HUES48 (cell line): Measurements from ENCODE around the gene MAP3K9.

Experiments used
- H3K27ac ChIP-seq: one replicate; pipeline ENCODE4 v1.7.0; 2013; ENCODE audit warnings: low read depth, low read length, inconsistent platforms
- H3K27me3 ChIP-seq: 2 replicates; pipeline ENCODE4 v1.6.1; 2013; ENCODE audit warnings: mild to moderate bottlenecking, low read length; ENCODE audit not compliant: control insufficient read depth, insufficient read depth
- H3K36me3 ChIP-seq: 2 replicates; pipeline ENCODE4 v1.6.1; 2013; ENCODE audit warnings: low read length; ENCODE audit not compliant: control insufficient read depth, insufficient read depth
- H3K4me1 ChIP-seq: 2 replicates; pipeline ENCODE4 v1.6.1; 2013; ENCODE audit warnings: mild to moderate bottlenecking, low read length; ENCODE audit not compliant: control insufficient read depth, insufficient read depth
- H3K4me3 ChIP-seq: 2 replicates; pipeline ENCODE4 v1.5.1; 2013; ENCODE audit warnings: mild to moderate bottlenecking, low read depth, low read length
- H3K9ac ChIP-seq: 2 replicates; pipeline ENCODE4 v1.6.1; 2013; ENCODE audit warnings: mild to moderate bottlenecking, low read depth, low read length, moderate library complexity
- H3K9me3 ChIP-seq: 2 replicates; pipeline ENCODE4 v1.6.1; 2013; ENCODE audit warnings: low read length; ENCODE audit not compliant: control insufficient read depth, insufficient read depth

MAP3K9 gene

DNA sequence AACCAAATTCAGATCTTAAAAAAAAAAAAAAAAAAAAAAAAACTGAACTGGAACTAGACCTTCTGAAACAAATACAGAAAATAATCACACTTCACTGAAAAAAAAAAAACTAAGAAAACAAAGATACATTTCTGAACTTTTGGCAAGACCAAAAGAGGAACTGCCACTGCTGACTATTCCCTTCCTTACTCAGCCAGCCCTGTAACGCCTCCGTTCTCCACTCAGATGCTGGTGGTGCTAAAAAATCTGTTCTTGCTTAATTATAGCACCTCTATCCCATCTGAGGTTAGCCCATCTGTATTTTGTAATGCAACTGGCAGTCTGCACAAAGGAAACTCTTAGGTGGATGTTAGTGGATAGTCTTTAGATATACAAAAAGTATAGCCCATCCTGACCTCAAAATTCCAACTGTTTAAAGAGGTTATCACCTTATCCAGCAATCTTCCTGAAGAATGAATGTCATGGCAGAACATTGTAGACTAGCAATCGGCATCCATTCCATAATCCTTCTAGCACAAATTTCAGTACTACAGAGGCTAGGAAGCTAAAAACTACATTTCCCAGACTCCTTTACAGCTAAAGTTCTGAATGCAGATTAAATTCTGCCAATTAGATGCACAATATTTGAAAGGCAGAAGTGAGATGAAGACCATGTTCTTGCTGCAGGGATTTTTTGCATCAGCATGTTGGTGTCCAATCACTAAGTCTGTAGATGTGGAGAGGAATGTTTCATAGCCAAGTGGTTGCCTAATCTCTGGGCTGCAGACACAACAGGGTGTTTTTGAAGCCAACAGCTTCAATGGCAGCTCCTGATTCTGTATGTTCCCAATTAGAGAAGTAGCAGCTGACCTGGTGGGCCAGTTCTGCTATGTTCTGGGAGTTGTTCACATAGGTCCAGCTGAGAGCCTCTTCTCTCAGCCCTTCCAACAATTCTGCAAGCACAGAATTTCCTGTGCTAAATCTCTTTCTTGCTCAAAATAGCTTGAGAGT, 5.7 kb downstream of the MAP3K9 start:
- peaks cover 18% of the 10 kb centered on the region; the same call in 1 of the 2 replicates for H3K36me3 ChIP-seq
- H3K9me3 ChIP-seq = no peaks in the 10 kb centered on the region
- H3K27ac ChIP-seq = no peak overlapping the region
- H3K9ac ChIP-seq = no peak overlapping the region
- H3K4me3 ChIP-seq = no peak overlapping the region
- no peaks in the 10 kb centered on the region for H3K27me3 ChIP-seq
- H3K4me1 ChIP-seq = peaks cover 5% of the 10 kb centered on the region; the same call in 1 of the 2 replicates

DNA sequence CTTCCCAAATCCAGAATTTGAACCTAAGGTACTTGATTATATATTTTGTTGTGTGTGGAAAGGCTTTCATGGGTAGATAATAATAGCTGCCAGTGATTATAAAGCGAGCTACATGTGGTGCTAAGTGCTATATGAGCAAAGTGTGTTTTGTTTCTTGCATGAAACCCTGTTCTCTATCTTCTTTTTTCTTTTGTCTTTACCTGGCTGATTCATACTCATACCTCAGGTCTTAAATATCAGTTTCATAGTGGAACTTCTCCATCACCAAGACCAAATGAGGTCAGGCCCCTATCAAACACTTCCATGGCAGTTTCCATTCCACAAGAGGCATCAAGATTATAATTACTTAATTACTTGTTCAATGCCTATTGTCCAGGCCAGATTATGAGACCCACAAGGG, 6.9 kb downstream of the MAP3K9 start:
- peaks cover 22% of the 10 kb centered on the region; the same call in 1 of the 2 replicates for H3K36me3 ChIP-seq
- H3K9ac ChIP-seq = no peak overlapping the region
- H3K27ac ChIP-seq = peak overlapping the region; percentile 13
- H3K27me3 ChIP-seq = no peaks in the 10 kb centered on the region
- no peaks in the 10 kb centered on the region for H3K9me3 ChIP-seq
- H3K4me3 ChIP-seq = no peak overlapping the region
- H3K4me1 ChIP-seq = no peaks in the 10 kb centered on the region

DNA sequence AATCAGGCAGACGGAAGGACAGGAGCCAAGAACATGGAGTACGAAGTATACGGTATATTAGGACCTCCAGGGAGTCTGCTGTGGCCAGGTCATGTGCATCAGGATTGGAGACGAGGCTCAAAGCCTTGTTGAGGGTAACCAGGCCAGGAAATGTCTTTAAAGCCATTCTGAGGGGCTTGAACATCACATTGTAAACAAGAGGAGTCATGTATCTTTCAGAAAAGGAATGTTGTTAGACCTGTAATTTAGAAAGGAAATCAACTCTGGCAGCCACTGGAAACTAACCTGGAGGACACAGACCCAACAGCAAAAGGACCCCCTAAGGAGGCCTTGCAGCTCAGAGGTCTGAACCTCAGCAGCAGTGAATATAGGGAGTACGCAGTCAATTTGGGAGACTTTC, 7.5 kb downstream of the MAP3K9 start:
- no peaks in the 10 kb centered on the region for H3K4me1 ChIP-seq
- no peak overlapping the region for H3K9ac ChIP-seq
- H3K27ac ChIP-seq = no peak overlapping the region
- no peak overlapping the region for H3K4me3 ChIP-seq
- no peaks in the 10 kb centered on the region for H3K9me3 ChIP-seq
- H3K27me3 ChIP-seq = no peaks in the 10 kb centered on the region
- peaks cover 26% of the 10 kb centered on the region; the same call in 1 of the 2 replicates for H3K36me3 ChIP-seq

DNA sequence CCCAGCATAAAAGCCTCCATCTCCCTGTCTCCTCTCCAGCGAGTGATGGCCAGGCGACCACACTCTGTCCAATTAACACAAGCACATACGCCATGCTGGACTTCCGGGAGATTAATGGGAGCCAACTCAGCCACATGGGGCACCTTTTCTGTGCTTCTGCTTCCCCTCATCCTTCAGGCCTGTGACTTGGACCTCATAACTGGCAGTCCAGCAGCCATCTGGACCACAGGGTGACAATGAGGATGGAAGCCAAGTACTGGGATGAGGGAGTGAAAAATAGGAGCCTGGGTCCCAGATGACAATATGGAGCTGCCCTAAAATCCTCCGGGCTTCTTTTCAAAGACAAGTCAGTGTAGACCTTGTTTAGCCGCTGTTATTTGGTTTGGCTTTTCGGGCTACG, 12.8 kb downstream of the MAP3K9 start:
- H3K4me3 ChIP-seq = no peak overlapping the region
- H3K27ac ChIP-seq = no peak overlapping the region
- no peak overlapping the region for H3K9ac ChIP-seq
- H3K27me3 ChIP-seq = no peaks in the 10 kb centered on the region
- peaks cover 48% of the 10 kb centered on the region for H3K36me3 ChIP-seq
- H3K9me3 ChIP-seq = no peaks in the 10 kb centered on the region
- H3K4me1 ChIP-seq = no peaks in the 10 kb centered on the region

DNA sequence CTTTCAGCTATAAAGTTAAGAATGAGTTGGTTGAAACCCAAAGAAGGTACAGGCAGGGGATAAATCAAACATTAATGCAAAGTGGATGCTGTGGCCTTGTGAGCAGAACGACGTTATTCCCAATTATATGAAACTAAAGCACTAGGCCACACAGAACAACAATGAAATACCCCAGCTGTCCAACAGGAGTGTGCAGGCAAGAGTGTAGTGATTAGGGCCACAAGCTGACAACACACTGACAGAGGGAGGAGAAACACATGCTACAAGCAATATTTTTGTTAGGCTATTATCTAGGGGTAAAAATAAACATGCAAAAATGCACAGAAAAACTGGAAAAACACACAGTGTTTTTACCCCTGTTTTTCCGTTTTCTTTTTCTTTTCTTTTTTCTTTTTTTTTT, 15.0 kb downstream of the MAP3K9 start:
- H3K27ac ChIP-seq = no peak overlapping the region
- no peak overlapping the region for H3K9ac ChIP-seq
- H3K36me3 ChIP-seq = peaks cover 40% of the 10 kb centered on the region
- no peaks in the 10 kb centered on the region for H3K4me1 ChIP-seq
- no peaks in the 10 kb centered on the region for H3K9me3 ChIP-seq
- no peaks in the 10 kb centered on the region for H3K27me3 ChIP-seq
- no peak overlapping the region for H3K4me3 ChIP-seq

DNA sequence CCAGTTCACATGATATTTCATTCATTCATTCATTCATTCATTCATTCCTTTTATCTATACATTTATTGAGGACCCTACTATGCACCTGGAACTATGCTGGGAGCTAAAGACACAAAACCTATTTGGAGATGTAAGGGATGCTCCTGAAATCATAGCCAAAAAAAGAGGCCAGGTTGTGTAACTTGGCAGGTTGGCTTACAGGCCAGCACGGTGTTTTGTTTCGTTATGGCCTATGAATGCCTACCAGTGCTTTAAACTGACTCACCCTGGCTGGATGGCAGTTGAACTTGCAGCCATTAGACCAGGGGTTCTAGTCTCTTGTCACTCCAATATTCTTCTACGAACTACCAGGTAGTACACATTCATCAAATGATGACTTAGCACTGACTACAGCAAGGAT, 15.7 kb downstream of the MAP3K9 start:
- Histone ChIP-seq H3K4me3 (no peak overlapping the region), H3K4me1 (no peaks in the 10 kb centered on the region), H3K9me3 (no peaks in the 10 kb centered on the region), H3K27me3 (no peaks in the 10 kb centered on the region), H3K36me3 (peaks cover 35% of the 10 kb centered on the region), H3K9ac (no peak overlapping the region), H3K27ac (no peak overlapping the region)

DNA sequence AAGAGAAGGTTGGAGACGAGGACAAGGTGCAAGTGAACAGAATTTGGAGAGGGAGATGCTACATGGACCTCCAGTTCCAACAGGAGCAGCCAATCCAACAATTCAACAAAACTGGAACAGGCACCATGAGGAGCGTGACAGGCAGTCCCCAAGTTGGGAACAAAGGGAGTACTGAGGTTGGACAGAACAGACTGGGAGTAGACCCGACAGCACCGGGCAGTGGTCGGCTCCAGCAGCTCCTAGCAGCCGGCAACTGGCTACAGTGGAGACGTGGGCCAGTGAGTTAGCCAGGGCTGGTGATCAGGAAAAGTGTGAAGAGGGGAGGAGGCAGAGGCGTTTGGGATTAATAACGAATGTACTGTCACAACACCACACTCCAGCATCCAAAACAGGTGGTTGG, 16.4 kb downstream of the MAP3K9 start:
- H3K4me1 ChIP-seq = no peaks in the 10 kb centered on the region
- no peak overlapping the region for H3K4me3 ChIP-seq
- H3K36me3 ChIP-seq = peaks cover 34% of the 10 kb centered on the region
- no peaks in the 10 kb centered on the region for H3K9me3 ChIP-seq
- no peak overlapping the region for H3K27ac ChIP-seq
- H3K27me3 ChIP-seq = no peaks in the 10 kb centered on the region
- H3K9ac ChIP-seq = no peak overlapping the region

DNA sequence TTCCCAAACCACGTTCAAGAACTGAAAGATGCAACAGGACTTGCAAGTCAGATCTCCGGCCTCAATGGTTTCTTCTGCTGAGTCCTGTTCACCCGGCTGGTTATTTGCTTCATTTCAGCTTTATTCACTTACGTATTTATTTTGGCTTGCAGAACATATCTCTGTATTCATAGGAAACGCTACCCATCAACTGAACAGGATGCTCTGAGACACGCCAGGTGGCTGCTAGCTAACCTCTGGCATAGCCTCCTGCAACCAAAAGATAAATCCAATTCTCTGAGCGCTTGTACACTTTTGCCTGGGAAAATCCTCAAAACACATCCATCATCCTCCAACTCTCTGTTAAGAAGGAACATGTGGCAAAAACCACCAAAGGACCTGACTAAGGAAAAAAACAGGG, 17.3 kb downstream of the MAP3K9 start:
- Histone ChIP-seq H3K27me3 (no peaks in the 10 kb centered on the region), H3K36me3 (peaks cover 28% of the 10 kb centered on the region), H3K4me1 (no peaks in the 10 kb centered on the region), H3K27ac (no peak overlapping the region), H3K9ac (no peak overlapping the region), H3K4me3 (no peak overlapping the region), H3K9me3 (no peaks in the 10 kb centered on the region)

DNA sequence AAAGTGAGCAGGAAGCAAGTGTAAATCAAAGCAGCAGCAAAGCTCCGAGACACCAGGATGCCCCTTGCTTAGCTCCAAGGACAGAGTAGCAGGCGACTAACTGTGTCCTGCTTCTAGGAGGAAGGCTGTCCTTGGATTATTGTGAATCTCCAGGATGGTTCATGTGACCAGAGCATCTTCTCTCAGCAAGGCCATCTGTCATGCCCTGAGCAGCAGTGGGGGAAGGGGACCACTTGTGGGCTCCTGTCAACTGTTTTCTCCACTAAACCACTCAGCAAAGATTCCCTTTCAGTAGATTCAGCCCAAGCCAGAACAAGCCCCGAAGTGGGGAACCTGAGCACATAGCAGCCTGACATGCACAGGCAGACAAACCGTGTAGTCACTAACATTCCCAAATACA, 19.4 kb downstream of the MAP3K9 start:
- Histone ChIP-seq H3K27ac (no peak overlapping the region), H3K4me3 (no peak overlapping the region), H3K36me3 (peaks cover 34% of the 10 kb centered on the region), H3K27me3 (no peaks in the 10 kb centered on the region), H3K4me1 (no peaks in the 10 kb centered on the region), H3K9me3 (no peaks in the 10 kb centered on the region), H3K9ac (no peak overlapping the region)

DNA sequence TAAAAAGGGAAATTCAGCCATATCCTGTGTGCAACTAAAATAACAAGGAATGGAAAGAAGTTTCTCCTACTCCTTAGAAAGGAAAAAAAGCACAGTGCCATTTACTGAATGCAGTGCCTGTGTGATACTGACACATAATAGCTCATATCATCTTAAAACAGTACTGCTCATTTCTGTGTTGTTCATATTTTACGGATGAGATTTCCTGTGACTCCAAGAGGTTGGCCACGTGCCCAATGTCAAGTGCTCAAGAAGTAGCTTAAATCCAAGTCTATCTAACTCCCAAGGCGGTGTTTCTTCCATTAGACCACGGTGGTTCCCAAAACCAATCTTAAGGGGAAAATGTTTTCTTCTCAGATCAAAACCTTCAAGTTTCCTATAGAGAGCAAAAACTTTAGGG, 20.0 kb downstream of the MAP3K9 start:
- Histone ChIP-seq H3K36me3 (peaks cover 34% of the 10 kb centered on the region), H3K4me3 (no peak overlapping the region), H3K27ac (no peak overlapping the region), H3K9me3 (no peaks in the 10 kb centered on the region), H3K4me1 (no peaks in the 10 kb centered on the region), H3K27me3 (no peaks in the 10 kb centered on the region), H3K9ac (no peak overlapping the region)

DNA sequence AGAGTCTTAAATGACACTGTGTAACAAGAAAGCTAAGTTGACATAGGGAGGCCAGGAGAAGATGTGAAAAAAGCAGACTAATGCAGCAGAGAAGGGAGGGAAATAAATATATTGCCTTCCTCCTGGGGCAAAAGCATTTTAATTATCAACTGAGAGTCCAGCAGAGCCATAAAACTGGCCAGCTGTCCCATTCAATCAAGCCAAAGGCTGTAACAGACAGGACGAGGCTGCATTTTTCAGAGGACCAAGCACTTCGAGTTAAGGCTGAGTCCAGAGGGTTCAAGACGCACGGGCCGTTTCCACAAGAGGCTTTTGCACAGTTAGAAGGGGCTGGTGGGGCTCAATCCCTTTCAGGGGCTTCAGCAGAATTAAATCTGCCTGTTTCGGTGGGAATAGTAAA, 20.4 kb downstream of the MAP3K9 start:
- Histone ChIP-seq H3K4me3 (no peak overlapping the region), H3K36me3 (peaks cover 29% of the 10 kb centered on the region), H3K27me3 (no peaks in the 10 kb centered on the region), H3K4me1 (no peaks in the 10 kb centered on the region), H3K9me3 (no peaks in the 10 kb centered on the region), H3K27ac (no peak overlapping the region), H3K9ac (no peak overlapping the region)
